ENCODE data around the gene MB21D2.

MB21D2 gene

DNA sequence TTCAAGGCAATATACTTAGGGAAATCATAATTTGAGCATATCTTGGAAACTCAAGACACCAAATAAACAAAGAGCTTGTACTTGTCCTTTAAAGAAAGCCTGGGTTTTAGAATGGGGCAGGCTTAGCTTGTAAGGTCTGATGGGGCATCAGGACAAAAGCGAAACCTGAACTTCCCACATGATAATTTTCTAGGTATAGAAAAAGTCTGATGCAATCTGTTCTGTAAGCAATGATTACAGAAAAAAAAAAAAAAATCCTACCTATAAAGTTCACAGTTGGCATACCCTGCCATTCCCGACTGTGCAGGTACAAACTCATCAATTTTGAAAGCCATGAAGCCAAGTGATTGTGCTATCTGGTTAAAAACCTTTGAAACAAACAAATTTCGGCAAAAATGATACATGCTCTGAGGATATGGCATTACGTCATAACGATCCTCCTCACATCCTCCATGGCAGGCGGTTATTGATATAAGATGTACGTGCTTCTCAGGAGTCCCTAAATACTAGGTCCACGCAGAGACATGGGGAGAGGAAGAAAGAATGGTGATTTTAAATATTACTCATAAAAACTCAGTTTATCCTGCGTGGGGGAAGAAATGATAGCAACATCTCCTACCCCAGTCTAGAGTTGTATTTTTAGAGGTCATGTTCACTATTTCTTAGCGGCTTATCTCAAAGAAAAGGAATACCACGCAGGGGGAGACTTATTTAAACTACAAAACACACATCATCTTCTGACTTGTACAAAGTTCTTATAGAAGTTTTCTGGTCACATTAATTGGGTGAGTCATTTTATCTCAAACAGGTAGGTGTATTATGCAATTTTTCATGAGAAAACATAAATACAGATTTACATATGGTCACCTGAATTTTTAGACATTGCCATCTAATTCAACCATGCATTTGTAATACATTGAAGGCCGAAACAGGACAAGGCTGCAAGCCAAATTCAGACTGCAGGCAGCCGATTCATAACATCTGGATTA, 27.0 kb downstream of the MB21D2 start:
- H3K27ac ChIP-seq (ENCODE audit: low read length): no peak overlapping the region
- H3K4me3 ChIP-seq (ENCODE audit: low read length in 2 of 2): no peak overlapping the region
- H3K9ac ChIP-seq (ENCODE audit: low read length in 2 of 2): no peak overlapping the region
- H3K4me1 ChIP-seq (ENCODE audit: control insufficient read depth, insufficient read depth, low read length): peaks cover 17% of the 10 kb centered on the region
- no peaks in the 10 kb centered on the region for H3K36me3 ChIP-seq (ENCODE audit: control insufficient read depth in 2 of 2, insufficient read depth in 2 of 2, low read length in 2 of 2)
- H3K27me3 ChIP-seq (ENCODE audit: control insufficient read depth in 1 of 2, insufficient read depth in 2 of 2, low read length in 2 of 2): no peaks in the 10 kb centered on the region
- H3K9me3 ChIP-seq (ENCODE audit: control insufficient read depth in 2 of 2, low read length in 2 of 2): no peaks in the 10 kb centered on the region

GRCh38 chr3:192889679-192890078, 28.0 kb downstream of the MB21D2 start:
- no peak overlapping the region for H3K27ac ChIP-seq (ENCODE audit: low read length)
- H3K36me3 ChIP-seq (ENCODE audit: control insufficient read depth in 2 of 2, insufficient read depth in 2 of 2, low read length in 2 of 2): no peaks in the 10 kb centered on the region
- H3K9me3 ChIP-seq (ENCODE audit: control insufficient read depth in 2 of 2, low read length in 2 of 2): no peaks in the 10 kb centered on the region
- H3K27me3 ChIP-seq (ENCODE audit: control insufficient read depth in 1 of 2, insufficient read depth in 2 of 2, low read length in 2 of 2): no peaks in the 10 kb centered on the region
- no peak overlapping the region for H3K4me3 ChIP-seq (ENCODE audit: low read length in 2 of 2)
- H3K9ac ChIP-seq (ENCODE audit: low read length in 2 of 2): no peak overlapping the region
- H3K4me1 ChIP-seq (ENCODE audit: control insufficient read depth, insufficient read depth, low read length): peaks cover 17% of the 10 kb centered on the region

DNA sequence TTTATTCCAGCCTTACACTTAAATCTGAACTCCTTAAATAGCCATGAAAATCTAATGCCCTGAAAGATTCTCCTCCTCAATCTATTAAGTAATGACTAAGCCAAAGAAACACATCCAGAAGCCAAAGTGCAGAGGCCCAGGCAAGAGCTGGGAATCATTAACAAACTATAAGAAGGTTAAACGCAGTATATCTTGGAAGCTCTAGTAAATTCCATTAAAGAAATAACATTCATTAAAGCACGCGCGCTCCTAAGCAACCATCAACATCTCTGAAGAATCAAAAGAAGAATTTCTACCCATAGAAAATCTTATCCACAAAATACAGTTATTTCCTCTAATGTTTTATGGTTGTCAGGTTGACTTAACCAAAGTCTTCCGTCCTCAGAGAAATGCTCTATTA, 29.5 kb downstream of the MB21D2 start:
- H3K4me3 ChIP-seq (ENCODE audit: low read length in 2 of 2): no peak overlapping the region

GRCh38 chr3:192887701-192888100, 30.0 kb downstream of the MB21D2 start:
- Histone ChIP-seq H3K4me3 (ENCODE audit: low read length in 2 of 2) (no peak overlapping the region), H3K4me1 (ENCODE audit: control insufficient read depth, insufficient read depth, low read length) (peaks cover 17% of the 10 kb centered on the region), H3K27me3 (ENCODE audit: control insufficient read depth in 1 of 2, insufficient read depth in 2 of 2, low read length in 2 of 2) (no peaks in the 10 kb centered on the region), H3K36me3 (ENCODE audit: control insufficient read depth in 2 of 2, insufficient read depth in 2 of 2, low read length in 2 of 2) (no peaks in the 10 kb centered on the region), H3K9me3 (ENCODE audit: control insufficient read depth in 2 of 2, low read length in 2 of 2) (no peaks in the 10 kb centered on the region), H3K9ac (ENCODE audit: low read length in 2 of 2) (no peak overlapping the region), H3K27ac (ENCODE audit: low read length) (no peak overlapping the region)

More for the DNA sequence above, 29.5 kb downstream of the MB21D2 start:
- no peaks in the 10 kb centered on the region for H3K36me3 ChIP-seq (ENCODE audit: control insufficient read depth in 2 of 2, insufficient read depth in 2 of 2, low read length in 2 of 2)
- no peak overlapping the region for H3K27ac ChIP-seq (ENCODE audit: low read length)
- H3K27me3 ChIP-seq (ENCODE audit: control insufficient read depth in 1 of 2, insufficient read depth in 2 of 2, low read length in 2 of 2): no peaks in the 10 kb centered on the region
- no peak overlapping the region for H3K9ac ChIP-seq (ENCODE audit: low read length in 2 of 2)
- H3K4me1 ChIP-seq (ENCODE audit: control insufficient read depth, insufficient read depth, low read length): peaks cover 17% of the 10 kb centered on the region
- no peaks in the 10 kb centered on the region for H3K9me3 ChIP-seq (ENCODE audit: control insufficient read depth in 2 of 2, low read length in 2 of 2)

DNA sequence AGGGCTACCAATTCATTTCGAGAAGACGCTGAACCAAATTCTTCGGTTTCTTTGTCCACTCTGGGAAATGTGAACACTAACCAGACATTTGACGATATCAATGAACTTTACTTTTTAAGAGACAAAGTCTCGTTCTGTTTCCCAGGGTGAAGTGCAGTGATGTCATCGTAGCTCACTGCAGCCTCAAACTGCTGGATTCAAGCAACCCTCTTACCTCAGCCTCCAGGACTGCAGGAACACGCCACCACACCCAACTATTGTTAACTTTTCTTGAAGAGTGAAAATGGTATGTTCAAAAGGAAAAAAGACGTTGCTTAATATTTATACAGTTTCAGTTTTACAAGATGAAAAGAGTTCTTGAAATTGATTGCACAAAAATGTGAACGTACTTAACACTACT, 30.6 kb downstream of the MB21D2 start:
- Histone ChIP-seq H3K27me3 (ENCODE audit: control insufficient read depth in 1 of 2, insufficient read depth in 2 of 2, low read length in 2 of 2) (no peaks in the 10 kb centered on the region), H3K4me3 (ENCODE audit: low read length in 2 of 2) (no peak overlapping the region), H3K9me3 (ENCODE audit: control insufficient read depth in 2 of 2, low read length in 2 of 2) (no peaks in the 10 kb centered on the region), H3K9ac (ENCODE audit: low read length in 2 of 2) (no peak overlapping the region), H3K36me3 (ENCODE audit: control insufficient read depth in 2 of 2, insufficient read depth in 2 of 2, low read length in 2 of 2) (no peaks in the 10 kb centered on the region), H3K4me1 (ENCODE audit: control insufficient read depth, insufficient read depth, low read length) (peaks cover 17% of the 10 kb centered on the region), H3K27ac (ENCODE audit: low read length) (no peak overlapping the region)

GRCh38 chr3:192884777-192885773, 32.6 kb downstream of the MB21D2 start:
- H3K36me3 ChIP-seq (ENCODE audit: control insufficient read depth in 2 of 2, insufficient read depth in 2 of 2, low read length in 2 of 2): no peaks in the 10 kb centered on the region
- H3K27ac ChIP-seq (ENCODE audit: low read length): no peak overlapping the region
- H3K4me3 ChIP-seq (ENCODE audit: low read length in 2 of 2): no peak overlapping the region
- no peak overlapping the region for H3K9ac ChIP-seq (ENCODE audit: low read length in 2 of 2)
- peaks cover 17% of the 10 kb centered on the region for H3K4me1 ChIP-seq (ENCODE audit: control insufficient read depth, insufficient read depth, low read length)
- no peaks in the 10 kb centered on the region for H3K27me3 ChIP-seq (ENCODE audit: control insufficient read depth in 1 of 2, insufficient read depth in 2 of 2, low read length in 2 of 2)
- no peaks in the 10 kb centered on the region for H3K9me3 ChIP-seq (ENCODE audit: control insufficient read depth in 2 of 2, low read length in 2 of 2)

- no peaks in the 10 kb centered on the region for H3K36me3 ChIP-seq (ENCODE audit: control insufficient read depth in 2 of 2, insufficient read depth in 2 of 2, low read length in 2 of 2)
- no peaks in the 10 kb centered on the region for H3K27me3 ChIP-seq (ENCODE audit: control insufficient read depth in 1 of 2, insufficient read depth in 2 of 2, low read length in 2 of 2)
- no peak overlapping the region for H3K9ac ChIP-seq (ENCODE audit: low read length in 2 of 2)
- H3K9me3 ChIP-seq (ENCODE audit: control insufficient read depth in 2 of 2, low read length in 2 of 2): no peaks in the 10 kb centered on the region
- peaks cover 8% of the 10 kb centered on the region for H3K4me1 ChIP-seq (ENCODE audit: control insufficient read depth, insufficient read depth, low read length)
- no peak overlapping the region for H3K4me3 ChIP-seq (ENCODE audit: low read length in 2 of 2)
- H3K27ac ChIP-seq (ENCODE audit: low read length): no peak overlapping the region
Observed at GRCh38 chr3:192883512-192883911, 34.1 kb downstream of the MB21D2 start.

- H3K36me3 ChIP-seq (ENCODE audit: control insufficient read depth in 2 of 2, insufficient read depth in 2 of 2, low read length in 2 of 2): no peaks in the 10 kb centered on the region
- peaks cover 2% of the 10 kb centered on the region for H3K4me1 ChIP-seq (ENCODE audit: control insufficient read depth, insufficient read depth, low read length)
- H3K27me3 ChIP-seq (ENCODE audit: control insufficient read depth in 1 of 2, insufficient read depth in 2 of 2, low read length in 2 of 2): no peaks in the 10 kb centered on the region
Observed at GRCh38 chr3:192881159-192881786, 36.4 kb downstream of the MB21D2 start.

DNA sequence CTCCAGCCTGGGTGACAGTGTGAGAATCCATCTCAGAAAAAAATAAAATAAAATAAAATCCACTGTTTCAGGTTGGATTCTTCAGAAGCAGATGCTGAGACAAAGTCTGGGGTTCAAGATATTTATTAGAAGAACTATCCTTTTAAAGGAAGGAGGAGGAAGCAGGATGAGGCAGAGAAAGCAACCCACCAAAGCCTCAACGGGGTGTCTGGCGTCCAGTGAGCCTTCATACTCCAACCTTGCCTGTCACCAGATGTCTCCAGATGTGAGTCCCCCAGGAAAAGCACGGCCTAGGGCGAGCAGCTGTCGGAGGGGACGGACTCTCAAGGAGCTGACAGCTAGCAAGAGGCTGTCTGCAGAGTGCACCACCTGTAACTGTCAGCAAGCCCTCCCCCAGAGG, 37.3 kb downstream of the MB21D2 start:
- H3K4me3 ChIP-seq (ENCODE audit: low read length in 2 of 2): no peak overlapping the region
- peaks cover 2% of the 10 kb centered on the region for H3K4me1 ChIP-seq (ENCODE audit: control insufficient read depth, insufficient read depth, low read length)
- no peak overlapping the region for H3K27ac ChIP-seq (ENCODE audit: low read length)
- no peaks in the 10 kb centered on the region for H3K27me3 ChIP-seq (ENCODE audit: control insufficient read depth in 1 of 2, insufficient read depth in 2 of 2, low read length in 2 of 2)
- H3K36me3 ChIP-seq (ENCODE audit: control insufficient read depth in 2 of 2, insufficient read depth in 2 of 2, low read length in 2 of 2): no peaks in the 10 kb centered on the region
- H3K9ac ChIP-seq (ENCODE audit: low read length in 2 of 2): no peak overlapping the region
- no peaks in the 10 kb centered on the region for H3K9me3 ChIP-seq (ENCODE audit: control insufficient read depth in 2 of 2, low read length in 2 of 2)

More at GRCh38 chr3:192881159-192881786, 36.4 kb downstream of the MB21D2 start:
- no peak overlapping the region for H3K4me3 ChIP-seq (ENCODE audit: low read length in 2 of 2)
- H3K9me3 ChIP-seq (ENCODE audit: control insufficient read depth in 2 of 2, low read length in 2 of 2): no peaks in the 10 kb centered on the region
- no peak overlapping the region for H3K9ac ChIP-seq (ENCODE audit: low read length in 2 of 2)
- H3K27ac ChIP-seq (ENCODE audit: low read length): no peak overlapping the region

DNA sequence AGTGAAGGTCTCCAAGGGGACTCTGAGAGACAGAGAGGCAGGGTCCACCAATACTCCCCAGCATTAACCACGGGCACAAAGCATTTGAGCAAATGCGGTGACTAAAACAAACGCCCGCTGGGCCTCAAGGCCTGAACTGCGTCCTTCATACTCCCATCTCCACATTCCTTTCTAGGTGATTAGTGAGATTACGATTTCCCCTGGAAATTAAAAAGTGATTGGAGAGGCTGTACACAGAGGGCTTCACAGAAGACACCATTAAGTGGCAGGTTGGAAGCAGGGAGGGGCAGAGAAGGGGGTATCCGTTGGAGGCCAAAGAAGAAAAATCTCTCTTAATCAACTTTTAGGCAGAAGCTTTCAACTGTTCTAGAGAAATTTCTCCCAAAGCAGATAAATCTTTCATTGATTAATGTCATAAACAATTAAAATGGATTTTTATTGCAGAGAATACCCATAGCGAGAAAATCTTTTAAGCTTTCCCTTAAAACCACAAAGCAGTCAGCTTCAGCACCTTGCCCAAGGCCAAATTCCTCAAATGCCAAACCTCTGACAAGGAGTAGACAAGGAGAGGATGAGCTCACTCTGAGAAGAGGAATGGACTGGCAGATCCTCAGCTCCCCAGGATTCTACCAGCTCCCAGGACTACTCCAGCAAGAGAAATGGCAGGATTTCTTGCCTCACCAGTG, 38.2 kb downstream of the MB21D2 start:
- Histone ChIP-seq H3K27ac (ENCODE audit: low read length) (no peak overlapping the region), H3K36me3 (ENCODE audit: control insufficient read depth in 2 of 2, insufficient read depth in 2 of 2, low read length in 2 of 2) (no peaks in the 10 kb centered on the region)

More for the DNA sequence above, 38.2 kb downstream of the MB21D2 start:
- no peaks in the 10 kb centered on the region for H3K27me3 ChIP-seq (ENCODE audit: control insufficient read depth in 1 of 2, insufficient read depth in 2 of 2, low read length in 2 of 2)
- peaks cover 2% of the 10 kb centered on the region for H3K4me1 ChIP-seq (ENCODE audit: control insufficient read depth, insufficient read depth, low read length)
- no peak overlapping the region for H3K9ac ChIP-seq (ENCODE audit: low read length in 2 of 2)
- no peak overlapping the region for H3K4me3 ChIP-seq (ENCODE audit: low read length in 2 of 2)
- H3K9me3 ChIP-seq (ENCODE audit: control insufficient read depth in 2 of 2, low read length in 2 of 2): no peaks in the 10 kb centered on the region

All from stomach smooth muscle (tissue), 2 donors.